Adrenal gland (tissue), 12 donors: ENCODE data around the gene CHI3L1. TPM values are rescaled to one million over a fixed set of nuclear protein-coding genes. Genes with fewer than 3 reads are reported as not detected.

Source experiments
- polyA plus RNA-seq, 3 donors: library from polyadenylated mRNA; stranded (reverse); fragments of 200-250 nt in 2 of 3; fragments of 350-450 nt in 1 of 3; fragmentation: Illumina TruSeq in 1 of 3; extraction: RNeasy Lipid Tissue Mini Kit (QIAGEN cat#74804) in 1 of 3; gene quantifications; one replicate each; pipeline ENCODE4 v1.2.3, GENCODE V29; 2013 to 2014
- total RNA-seq, 9 donors: library from RNA; depleted of rRNA in 4 of 9; stranded (reverse); fragments of >200 nt in 4 of 9; fragments of 120-200 nt in 1 of 9; fragmentation: NEBNext Ultra II Directional in 1 of 9; extraction: Animal tissue kit (Norgen Biotek cat#: 25700) in 1 of 9; gene quantifications; one replicate each; pipeline versions ENCODE4 v1.1.0 to v1.2.4, GENCODE V29; 2013 to 2023
- donor health status: healthy with polysubstance abuse.
- donor health status: Bipolar disorder and iron deficiency.
- donor health status: DM: yes; HTN: yes; CAD: no.
- donor health status: DM: no; HTN: no; CAD: no.
- donor health status: DM: no; HTN: no; CAD: no.
- donor health status: DM: yes; HTN: yes; CAD: no.

The CHI3L1 gene
- total and polyA plus RNA-seq, 12 donors: 0.11 to 19.1 (median 0.74) TPM

Other genes starting within 250 kb of the CHI3L1 start
- 100 to 1,000 TPM in 5 of 9 donors, 10 to 100 TPM in 4; 80.5 to 143 (median 105) TPM for gene ADIPOR1, start 228.4 kb downstream of the CHI3L1 start, total RNA-seq
- gene ADIPOR1, start 228.4 kb downstream of the CHI3L1 start, polyA plus RNA-seq: 100 to 1,000 TPM in 1 of 3 donors, 10 to 100 TPM in 2; 57.0 to 130 (median 68.7) TPM
- 100 to 1,000 TPM in 4 of 9 donors, 10 to 100 TPM in 5; 83.0 to 247 (median 95.6) TPM for gene CYB5R1, start 219.4 kb downstream of the CHI3L1 start, total RNA-seq
- gene CYB5R1, start 219.4 kb downstream of the CHI3L1 start, polyA plus RNA-seq: 10 to 100 TPM; 41.4 to 97.5 (median 45.0) TPM
- gene TMEM183A, start 179.3 kb downstream of the CHI3L1 start, total RNA-seq: 10 to 100 TPM; 44.3 to 67.2 (median 53.0) TPM
- gene TMEM183A, start 179.3 kb downstream of the CHI3L1 start, polyA plus RNA-seq: 10 to 100 TPM; 23.4 to 57.0 (median 24.4) TPM
- gene PPFIA4, start 160.2 kb downstream of the CHI3L1 start, total RNA-seq: 1 to 10 TPM in 1 of 9 donors, under 1 TPM in 8; 0.12 to 2.9 (median 0.42) TPM
- gene PPFIA4, start 160.2 kb downstream of the CHI3L1 start, polyA plus RNA-seq: 1 to 10 TPM in 1 of 3 donors, under 1 TPM in 2; 0.46 to 2.6 (median 0.54) TPM
- under 1 TPM in 1 of 9 donors, not detected in 8; 0.11 TPM for gene MYOG, start 100.7 kb downstream of the CHI3L1 start, total RNA-seq
- not detected for gene MYOG, start 100.7 kb downstream of the CHI3L1 start, polyA plus RNA-seq
- gene ADORA1, start 59.0 kb downstream of the CHI3L1 start, total RNA-seq: 1 to 10 TPM in 2 of 9 donors, under 1 TPM in 7; 0.14 to 1.7 (median 0.72) TPM
- gene ADORA1, start 59.0 kb downstream of the CHI3L1 start, polyA plus RNA-seq: under 1 TPM; 0.47 to 0.56 (median 0.49) TPM
- not detected for gene MYBPH, start 10.9 kb downstream of the CHI3L1 start, total RNA-seq
- under 1 TPM in 1 of 3 donors, not detected in 2; 0.64 TPM for gene MYBPH, start 10.9 kb downstream of the CHI3L1 start, polyA plus RNA-seq
- 1 to 10 TPM in 2 of 9 donors, under 1 TPM in 6, not detected in 1; 0.14 to 2.9 (median 0.55) TPM for gene CHIT1, start 43.0 kb upstream of the CHI3L1 start, total RNA-seq
- 1 to 10 TPM in 2 of 3 donors, under 1 TPM in 1; 0.13 to 6.5 (median 1.1) TPM for gene CHIT1, start 43.0 kb upstream of the CHI3L1 start, polyA plus RNA-seq
- 100 to 1,000 TPM in 2 of 9 donors, 10 to 100 TPM in 7; 11.4 to 175 (median 65.2) TPM for gene BTG2, start 118.8 kb upstream of the CHI3L1 start, total RNA-seq
- 10 to 100 TPM; 16.6 to 58.8 (median 24.0) TPM for gene BTG2, start 118.8 kb upstream of the CHI3L1 start, polyA plus RNA-seq
- gene FMOD, start 164.4 kb upstream of the CHI3L1 start, total RNA-seq: 100 to 1,000 TPM in 1 of 9 donors, 10 to 100 TPM in 7, 1 to 10 TPM in 1; 6.6 to 231 (median 20.1) TPM
- 10 to 100 TPM; 12.1 to 19.2 (median 17.2) TPM for gene FMOD, start 164.4 kb upstream of the CHI3L1 start, polyA plus RNA-seq